Measurements from ENCODE around the gene SIRPG. TPM values are rescaled to one million over a fixed set of nuclear protein-coding genes. Genes with fewer than 3 reads are reported as not detected.

The SIRPG gene
- total RNA-seq, 2 donors from 2014 or later: 0.32 to 0.45 TPM

- TF ChIP-seq POLR2AphosphoS5 (IDR thresholded peaks at IDR 0.05) (no peak), POLR2A (IDR thresholded peaks at IDR 0.05) (no peak)
- TF ChIP-seq, protein P1, sequence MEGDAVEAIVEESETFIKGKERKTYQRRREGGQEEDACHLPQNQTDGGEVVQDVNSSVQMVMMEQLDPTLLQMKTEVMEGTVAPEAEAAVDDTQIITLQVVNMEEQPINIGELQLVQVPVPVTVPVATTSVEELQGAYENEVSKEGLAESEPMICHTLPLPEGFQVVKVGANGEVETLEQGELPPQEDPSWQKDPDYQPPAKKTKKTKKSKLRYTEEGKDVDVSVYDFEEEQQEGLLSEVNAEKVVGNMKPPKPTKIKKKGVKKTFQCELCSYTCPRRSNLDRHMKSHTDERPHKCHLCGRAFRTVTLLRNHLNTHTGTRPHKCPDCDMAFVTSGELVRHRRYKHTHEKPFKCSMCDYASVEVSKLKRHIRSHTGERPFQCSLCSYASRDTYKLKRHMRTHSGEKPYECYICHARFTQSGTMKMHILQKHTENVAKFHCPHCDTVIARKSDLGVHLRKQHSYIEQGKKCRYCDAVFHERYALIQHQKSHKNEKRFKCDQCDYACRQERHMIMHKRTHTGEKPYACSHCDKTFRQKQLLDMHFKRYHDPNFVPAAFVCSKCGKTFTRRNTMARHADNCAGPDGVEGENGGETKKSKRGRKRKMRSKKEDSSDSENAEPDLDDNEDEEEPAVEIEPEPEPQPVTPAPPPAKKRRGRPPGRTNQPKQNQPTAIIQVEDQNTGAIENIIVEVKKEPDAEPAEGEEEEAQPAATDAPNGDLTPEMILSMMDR (IDR thresholded peaks at IDR 0.05): no peak
- H3K36me3 ChIP-seq: no peaks in the 10 kb centered on the region
- intact Hi-C loops (cut with DNase I): no loop called here
- no peaks in the 10 kb centered on the region for H3K4me1 ChIP-seq (replicated peaks)
- DNase-seq (ENCODE audit: low spot score): no peak
- no peak overlapping the region for H3K4me3 ChIP-seq
- H3K27me3 ChIP-seq (replicated peaks; ENCODE audit: insufficient read depth): no peaks in the 10 kb centered on the region
- no peak overlapping the region for H3K27ac ChIP-seq
- no peaks in the 10 kb centered on the region for H3K9me3 ChIP-seq
- 20% methylated on average over 1 of the region's 1 CpG for WGBS
Measured at GRCh38 chr20:1622450-1622849, 35.1 kb downstream of the SIRPG start.

- Histone ChIP-seq H3K4me1 (replicated peaks) (no peaks in the 10 kb centered on the region), H3K27ac (no peak overlapping the region), H3K36me3 (no peaks in the 10 kb centered on the region), H3K27me3 (replicated peaks; ENCODE audit: insufficient read depth) (no peaks in the 10 kb centered on the region), H3K9me3 (no peaks in the 10 kb centered on the region), H3K4me3 (no peak overlapping the region)
- intact Hi-C loops (cut with DNase I): no loop called here
- WGBS: 56% methylated on average over 1 of the region's 1 CpG
- no peak for DNase-seq (ENCODE audit: low spot score)
- TF ChIP-seq POLR2AphosphoS5 (IDR thresholded peaks at IDR 0.05): no peak
- TF ChIP-seq, protein P1 (IDR thresholded peaks at IDR 0.05): no peak
- TF ChIP-seq POLR2A (IDR thresholded peaks at IDR 0.05): no peak
Measured at GRCh38 chr20:1621316-1621715, 36.3 kb downstream of the SIRPG start.

- no peak within 1 kb of the TSS for H3K27ac ChIP-seq
- no peaks in the 10 kb centered on the region for H3K27me3 ChIP-seq (replicated peaks; ENCODE audit: insufficient read depth)
- H3K36me3 ChIP-seq: no peaks in the 10 kb centered on the region
- H3K9me3 ChIP-seq: no peaks in the 10 kb centered on the region
- WGBS: 46% methylated on average over 5 of the region's 5 CpGs
- H3K4me3 ChIP-seq: no peak within 1 kb of the TSS
- TF ChIP-seq, protein P1 (IDR thresholded peaks at IDR 0.05): no peak
- TF ChIP-seq POLR2AphosphoS5 (IDR thresholded peaks at IDR 0.05) (no peak), POLR2A (IDR thresholded peaks at IDR 0.05) (no peak)
- H3K4me1 ChIP-seq (replicated peaks): no peaks in the 10 kb centered on the region
- intact Hi-C loops (cut with DNase I): no loop called here
- no peak for DNase-seq (ENCODE audit: low spot score)
Measured at GRCh38 chr20:1619861-1620444, 37.6 kb downstream of the SIRPG start, which contains the start of gene SIRPB1. Gene SIRPB1 (minus strand): TSS chr20:1620009. CDS start chr20:1619944, 65 bp downstream.

DNA sequence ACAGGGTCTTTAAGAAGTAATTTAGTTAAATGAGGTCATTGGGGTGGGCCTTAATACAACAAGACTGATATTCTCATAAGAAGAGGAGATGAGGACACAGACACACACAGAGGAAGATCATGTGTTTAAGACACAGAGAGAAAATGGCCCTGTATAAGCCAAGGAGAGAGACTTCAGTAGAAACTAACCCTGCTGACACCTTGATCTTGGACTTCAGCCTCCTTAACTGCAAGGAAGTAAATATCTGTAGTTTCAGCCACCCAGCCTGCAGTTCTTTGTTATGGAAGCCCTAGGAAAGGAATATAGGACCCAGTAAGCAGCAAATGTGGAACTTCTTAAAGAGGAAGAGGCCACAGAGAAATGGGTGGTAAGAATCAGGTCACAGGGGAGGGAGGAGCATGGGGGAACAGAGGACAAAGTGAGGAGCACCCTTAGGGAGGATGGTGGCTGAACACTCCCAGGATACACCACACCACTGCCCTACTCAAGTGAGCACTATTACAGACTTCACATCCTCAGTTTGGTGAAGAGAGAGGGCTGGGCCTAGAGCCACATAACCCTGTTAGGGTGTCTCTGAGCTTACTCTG lies 38.5 kb downstream of the SIRPG start:
- Histone ChIP-seq H3K4me1 (replicated peaks) (no peaks in the 10 kb centered on the region), H3K4me3 (no peak overlapping the region), H3K9me3 (no peaks in the 10 kb centered on the region), H3K36me3 (no peaks in the 10 kb centered on the region), H3K27ac (no peak overlapping the region), H3K27me3 (replicated peaks; ENCODE audit: insufficient read depth) (no peaks in the 10 kb centered on the region)
- intact Hi-C loops (cut with DNase I): no loop called here
- TF ChIP-seq, protein P1 (IDR thresholded peaks at IDR 0.05): no peak
- TF ChIP-seq POLR2A (IDR thresholded peaks at IDR 0.05) (no peak), POLR2AphosphoS5 (IDR thresholded peaks at IDR 0.05) (no peak)
- no peak for DNase-seq (ENCODE audit: low spot score)

- H3K4me3 ChIP-seq: no peak overlapping the region
- intact Hi-C loops (cut with DNase I): no loop called here
Measured at GRCh38 chr20:1618479-1618878, 39.1 kb downstream of the SIRPG start.

More at GRCh38 chr20:1618479-1618878, 39.1 kb downstream of the SIRPG start:
- Histone ChIP-seq H3K27me3 (replicated peaks; ENCODE audit: insufficient read depth) (no peaks in the 10 kb centered on the region), H3K27ac (no peak overlapping the region), H3K9me3 (no peaks in the 10 kb centered on the region), H3K36me3 (no peaks in the 10 kb centered on the region), H3K4me1 (replicated peaks) (no peaks in the 10 kb centered on the region)
- TF ChIP-seq POLR2A (IDR thresholded peaks at IDR 0.05) (no peak), POLR2AphosphoS5 (IDR thresholded peaks at IDR 0.05) (no peak)
- TF ChIP-seq, protein P1 (IDR thresholded peaks at IDR 0.05): no peak
- DNase-seq (ENCODE audit: low spot score): no peak

Data from prostate gland (tissue), 2 donors.